Suprapubic skin (tissue), 4 donors: ENCODE measurements around the gene RAB22A. TPM values are rescaled to one million over a fixed set of nuclear protein-coding genes. Genes with fewer than 3 reads are reported as not detected.

Experiments used
- DNase-seq, 2 donors: peaks; one replicate each; pipeline ENCODE4 v3.0.0-alpha.2; 2019; ENCODE audit warnings: low spot score in 2 of 2
- H3K27ac ChIP-seq: fragments of 200-600 bp; sonication (generic); one replicate; pipeline ENCODE4 v1.5.1; 2019
- H3K27me3 ChIP-seq: fragments of 200-600 bp; sonication (generic); one replicate; pipeline ENCODE4 v1.5.1; 2019
- H3K36me3 ChIP-seq: fragments of 200-600 bp; sonication (generic); one replicate; pipeline ENCODE4 v1.5.1; 2019
- H3K4me1 ChIP-seq: fragments of 200-600 bp; sonication (generic); one replicate; pipeline ENCODE4 v1.5.1; 2019
- H3K4me3 ChIP-seq: fragments of 200-600 bp; sonication (generic); one replicate; pipeline ENCODE4 v1.5.1; 2019; ENCODE audit warnings: mild to moderate bottlenecking
- H3K9me3 ChIP-seq: fragments of 200-600 bp; sonication (generic); one replicate; pipeline ENCODE4 v1.5.1; 2019
- EP300 ChIP-seq: sonication (generic); formaldehyde crosslinking; IDR thresholded peaks from one replicate; pipeline ENCODE4 v1.6.1; 2017; ENCODE audit warnings: antibody characterized with exemption
- POLR2A ChIP-seq, 2 donors: fragments of 450-650 bp; IDR thresholded peaks; one replicate each; pipeline ENCODE4 v1.6.1; 2017; ENCODE audit warnings: antibody characterized with exemption in 2 of 2, mild to moderate bottlenecking in 2 of 2, moderate library complexity in 2 of 2
- POLR2AphosphoS5 ChIP-seq, 3 donors: sonication (generic); formaldehyde crosslinking; IDR thresholded peaks; one replicate each; pipeline ENCODE4 v1.6.1; 2017; ENCODE audit warnings: antibody characterized with exemption in 3 of 3
- WGBS: methylation state at CpG from one replicate; pipeline ENCODE4 v1.1.5; 2018; 5-methylcytosine and 5-hydroxymethylcytosine counted together
- total RNA-seq, 4 donors: library from RNA; depleted of rRNA; stranded (reverse); fragments of >200 nt; gene quantifications; one replicate each; pipeline ENCODE4 v1.1.0, GENCODE V29; 2016
- TF ChIP-seq, protein P1 (sequence below), 2 donors: fragments of 200-600 bp in 1 of 2; fragments of 450-650 bp in 1 of 2; sonication (generic) in 1 of 2; IDR thresholded peaks; one replicate each; pipeline ENCODE4 v1.5.1; 2016 to 2019; ENCODE audit warnings: antibody characterized with exemption in 2 of 2, mild to moderate bottlenecking in 1 of 2, moderate library complexity in 1 of 2

RAB22A gene
- total RNA-seq, 4 donors from 2014 or later = 17.0 to 21.6 (median 19.1) TPM

DNA sequence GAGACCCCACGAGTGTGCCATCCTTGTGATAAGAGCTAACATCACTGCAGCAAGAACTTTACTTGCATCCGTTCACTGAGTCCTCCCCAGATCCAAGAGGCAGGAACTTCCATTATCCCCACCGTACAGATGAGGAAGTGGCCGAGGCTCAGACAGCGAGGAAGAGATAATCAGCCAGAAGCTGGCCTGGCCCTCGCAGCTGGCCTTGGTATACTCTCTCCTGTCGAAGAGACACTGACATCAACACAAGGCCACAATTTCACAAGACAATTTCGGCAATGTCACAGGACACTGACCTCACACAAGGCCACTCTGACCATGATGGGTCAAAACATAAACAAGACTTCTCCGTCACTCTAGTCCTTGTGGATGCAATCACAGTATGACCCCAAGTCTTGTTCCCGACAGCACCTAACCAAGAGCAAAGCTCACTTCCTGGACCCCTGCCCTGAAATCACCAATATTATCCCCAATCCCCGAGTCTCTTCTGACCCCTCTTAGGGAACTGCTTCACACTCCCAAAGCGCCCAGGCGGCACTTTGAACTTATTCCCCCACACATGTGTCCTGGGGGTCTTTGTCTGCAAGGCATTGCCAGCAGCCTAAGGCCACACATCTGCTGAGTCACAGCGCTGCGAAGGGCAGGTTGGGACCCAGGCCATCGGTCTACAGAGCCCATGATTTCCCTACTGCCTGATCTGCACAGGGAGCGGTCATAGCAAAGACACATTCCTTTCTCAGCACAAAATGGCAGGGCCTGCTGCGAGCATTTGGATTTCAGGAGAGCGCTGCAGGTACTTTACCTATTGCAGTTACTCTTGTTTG lies 64.7 kb downstream of the RAB22A start:
- H3K4me1 ChIP-seq = no peaks in the 10 kb centered on the region
- no peaks in the 10 kb centered on the region for H3K9me3 ChIP-seq
- H3K36me3 ChIP-seq = no peaks in the 10 kb centered on the region
- no peak overlapping the region for H3K27ac ChIP-seq
- TF ChIP-seq, protein P1, sequence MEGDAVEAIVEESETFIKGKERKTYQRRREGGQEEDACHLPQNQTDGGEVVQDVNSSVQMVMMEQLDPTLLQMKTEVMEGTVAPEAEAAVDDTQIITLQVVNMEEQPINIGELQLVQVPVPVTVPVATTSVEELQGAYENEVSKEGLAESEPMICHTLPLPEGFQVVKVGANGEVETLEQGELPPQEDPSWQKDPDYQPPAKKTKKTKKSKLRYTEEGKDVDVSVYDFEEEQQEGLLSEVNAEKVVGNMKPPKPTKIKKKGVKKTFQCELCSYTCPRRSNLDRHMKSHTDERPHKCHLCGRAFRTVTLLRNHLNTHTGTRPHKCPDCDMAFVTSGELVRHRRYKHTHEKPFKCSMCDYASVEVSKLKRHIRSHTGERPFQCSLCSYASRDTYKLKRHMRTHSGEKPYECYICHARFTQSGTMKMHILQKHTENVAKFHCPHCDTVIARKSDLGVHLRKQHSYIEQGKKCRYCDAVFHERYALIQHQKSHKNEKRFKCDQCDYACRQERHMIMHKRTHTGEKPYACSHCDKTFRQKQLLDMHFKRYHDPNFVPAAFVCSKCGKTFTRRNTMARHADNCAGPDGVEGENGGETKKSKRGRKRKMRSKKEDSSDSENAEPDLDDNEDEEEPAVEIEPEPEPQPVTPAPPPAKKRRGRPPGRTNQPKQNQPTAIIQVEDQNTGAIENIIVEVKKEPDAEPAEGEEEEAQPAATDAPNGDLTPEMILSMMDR (IDR thresholded peaks at IDR 0.05) = no peak
- TF ChIP-seq POLR2AphosphoS5 (IDR thresholded peaks at IDR 0.05) (no peak), EP300 (no peak)
- 81% methylated on average over 14 of the region's 19 CpGs for WGBS
- H3K27me3 ChIP-seq = no peaks in the 10 kb centered on the region
- no peak overlapping the region for H3K4me3 ChIP-seq
- DNase-seq = no peak

GRCh38 chr20:58374906-58375758 lies 65.6 kb downstream of the RAB22A start:
- DNase-seq = no peak
- 55% methylated on average over 8 of the region's 8 CpGs for WGBS
- no peaks in the 10 kb centered on the region for H3K9me3 ChIP-seq

GRCh38 chr20:58375759-58376352 lies 66.3 kb downstream of the RAB22A start:
- H3K27me3 ChIP-seq = peaks cover 2% of the 10 kb centered on the region
- no peaks in the 10 kb centered on the region for H3K4me1 ChIP-seq
- no peaks in the 10 kb centered on the region for H3K9me3 ChIP-seq
- no peak overlapping the region for H3K4me3 ChIP-seq
- H3K27ac ChIP-seq = no peak overlapping the region
- WGBS = 85% methylated on average over 10 of the region's 10 CpGs
- H3K36me3 ChIP-seq = no peaks in the 10 kb centered on the region
- no peak for DNase-seq
- TF ChIP-seq EP300 (no peak), POLR2AphosphoS5 (IDR thresholded peaks at IDR 0.05) (no peak), POLR2A (IDR thresholded peaks at IDR 0.05) (no peak)
- TF ChIP-seq, protein P1 (IDR thresholded peaks at IDR 0.05) = no peak

More at GRCh38 chr20:58374906-58375758, 65.6 kb downstream of the RAB22A start:
- TF ChIP-seq POLR2A (IDR thresholded peaks at IDR 0.05) (no peak), EP300 (no peak), POLR2AphosphoS5 (IDR thresholded peaks at IDR 0.05) (no peak)
- TF ChIP-seq, protein P1 (IDR thresholded peaks at IDR 0.05) = no peak
- Histone ChIP-seq H3K27ac (no peak overlapping the region), H3K4me3 (no peak overlapping the region), H3K27me3 (no peaks in the 10 kb centered on the region), H3K36me3 (no peaks in the 10 kb centered on the region), H3K4me1 (no peaks in the 10 kb centered on the region)

DNA sequence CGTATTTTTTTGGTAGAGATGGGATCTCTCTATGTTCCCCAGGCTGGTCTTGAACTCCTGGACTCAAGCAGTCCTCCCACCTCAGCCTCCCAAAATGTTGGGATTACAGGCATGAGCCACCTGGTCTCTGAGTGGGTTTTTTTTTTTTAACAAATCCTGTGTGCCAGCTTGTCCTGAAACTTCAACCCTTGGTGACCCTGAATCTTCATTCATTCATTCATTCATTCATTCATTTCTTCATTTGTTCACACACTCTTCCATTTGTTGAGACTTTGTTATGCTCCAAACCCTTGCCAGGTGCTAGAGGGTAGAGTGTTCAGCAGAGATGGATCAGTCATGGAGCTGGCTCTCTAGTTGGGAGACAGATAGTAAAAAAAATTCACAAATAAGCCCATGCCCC lies 67.5 kb downstream of the RAB22A start:
- WGBS = 80% methylated on average over 1 of the region's 1 CpG
- no peaks in the 10 kb centered on the region for H3K4me1 ChIP-seq
- no peaks in the 10 kb centered on the region for H3K36me3 ChIP-seq
- DNase-seq = no peak
- H3K27me3 ChIP-seq = peaks cover 6% of the 10 kb centered on the region
- TF ChIP-seq POLR2A (IDR thresholded peaks at IDR 0.05) = no peak
- TF ChIP-seq, protein P1 (IDR thresholded peaks at IDR 0.05) = no peak
- TF ChIP-seq EP300 = no peak
- TF ChIP-seq POLR2AphosphoS5 (IDR thresholded peaks at IDR 0.05) = no peak
- H3K9me3 ChIP-seq = no peaks in the 10 kb centered on the region
- no peak overlapping the region for H3K27ac ChIP-seq
- H3K4me3 ChIP-seq = no peak overlapping the region
